H1 (cell line): ENCODE measurements around the gene EZH1. TPM values are rescaled to one million over a fixed set of nuclear protein-coding genes. Genes with fewer than 3 reads are reported as not detected.
"Not testable (repeated sequence)": the region's sequence is repeated elsewhere in the genome, so short reads cannot be mapped to it uniquely, and the experiment has no call there.

Source experiments
- CTCF ChIA-PET: fragments of 300-600 bp; sonication (Branson Sonifier 250); formaldehyde crosslinking; loops from one replicate; lab custom pipeline; 2021; ENCODE audit not compliant: partially characterized antibody; lab: Charles Lee
- POLR2A ChIA-PET: fragments of 300-600 bp; sonication (Branson Sonifier 250); formaldehyde crosslinking; loops from one replicate; lab custom pipeline; 2021; ENCODE audit warnings: inconsistent platforms; ENCODE audit not compliant: partially characterized antibody; lab: Charles Lee
- DNase-seq, 2 experiments: peaks; one replicate each; pipeline versions ENCODE4 v3.0.0 to v3.0.0-alpha.2; 2010 to 2022; ENCODE audit warnings: low spot score in 2 of 2, low read depth in 1 of 2, mixed read lengths in 1 of 2
- FAIRE-seq: peaks from 2 replicates; lab custom pipeline; 2011; peaks lifted over from hg19 to GRCh38; lab: Jason Lieb, UNC
- H2AFZ ChIP-seq: 2 replicates; pipeline ENCODE4 v1.8.1; 2012; ENCODE audit warnings: low read length, inconsistent platforms
- H2AK5ac ChIP-seq: 2 replicates; pipeline ENCODE4 v1.6.1; 2013; ENCODE audit warnings: low read depth, low read length
- H2BK120ac ChIP-seq: replicated peaks from 2 replicates; pipeline ENCODE3; 2013; ENCODE audit warnings: low read depth, low read length, inconsistent platforms
- H2BK12ac ChIP-seq: 2 replicates; pipeline ENCODE4 v1.6.1; 2013; ENCODE audit warnings: low read depth, low read length
- H2BK15ac ChIP-seq: 2 replicates; pipeline ENCODE4 v1.6.1; 2013; ENCODE audit warnings: low read length
- H2BK20ac ChIP-seq: 2 replicates; pipeline ENCODE4 v1.6.1; 2013; ENCODE audit warnings: low read length
- H2BK5ac ChIP-seq: 2 replicates; pipeline ENCODE4 v1.6.1; 2013; ENCODE audit warnings: low read depth, low read length
- H3K14ac ChIP-seq: 2 replicates; pipeline ENCODE4 v1.6.1; 2013; ENCODE audit warnings: inconsistent platforms; ENCODE audit not compliant: insufficient read length
- H3K18ac ChIP-seq: 2 replicates; pipeline ENCODE4 v1.6.1; 2013; ENCODE audit warnings: low read length; ENCODE audit errors: extremely low read depth
- H3K23ac ChIP-seq: 2 replicates; pipeline ENCODE4 v1.6.1; 2013; ENCODE audit warnings: inconsistent platforms; ENCODE audit not compliant: insufficient read length
- H3K23me2 ChIP-seq: 2 replicates; pipeline ENCODE4 v1.6.1; 2013; ENCODE audit warnings: low read depth, low read length
- H3K27ac ChIP-seq: 2 replicates; pipeline ENCODE4 v1.6.1; 2011; ENCODE audit warnings: low read depth, low read length, inconsistent platforms
- H3K27me3 ChIP-seq, 4 experiments: replicated peaks in 1 of 4; 1 replicate in 1 of 4; 2 replicates in 3 of 4; pipeline versions ENCODE4 v1.6.1 to v1.8.1; 2011 to 2013; ENCODE audit warnings: low read length in 3 of 4, mild to moderate bottlenecking in 3 of 4, inconsistent platforms in 2 of 4, mixed read lengths in 2 of 4, moderate library complexity in 1 of 4; ENCODE audit not compliant: control insufficient read depth in 3 of 4, insufficient read depth in 3 of 4; ENCODE audit errors: extremely low read depth in 1 of 4
- H3K36me3 ChIP-seq, 4 experiments: 2 replicates each; pipeline versions ENCODE4 v1.6.1 to v1.8.1; 2011 to 2013; ENCODE audit warnings: mild to moderate bottlenecking in 4 of 4, low read length in 3 of 4, moderate library complexity in 2 of 4, control low read depth in 1 of 4, inconsistent platforms in 1 of 4; ENCODE audit not compliant: insufficient read depth in 4 of 4, control insufficient read depth in 2 of 4
- H3K4ac ChIP-seq: replicated peaks from 2 replicates; pipeline ENCODE3; 2013; ENCODE audit warnings: low read length, low read depth, mixed read lengths, inconsistent platforms; ENCODE audit not compliant: insufficient read length
- H3K4me1 ChIP-seq, 4 experiments: replicated peaks in 1 of 4; 1 replicate in 1 of 4; 2 replicates in 3 of 4; pipeline versions ENCODE4 v1.6.1 to v1.8.1; 2011 to 2013; ENCODE audit warnings: low read length in 3 of 4, inconsistent platforms in 2 of 4, mixed read lengths in 1 of 4; ENCODE audit not compliant: insufficient read depth in 4 of 4, control insufficient read depth in 3 of 4
- H3K4me2 ChIP-seq, 2 experiments: 2 replicates each; pipeline versions ENCODE4 v1.6.1 to v1.8.1; 2011 to 2013; ENCODE audit warnings: low read depth in 2 of 2, low read length in 2 of 2, control low read depth in 1 of 2, inconsistent platforms in 1 of 2, mild to moderate bottlenecking in 1 of 2; ENCODE audit not compliant: insufficient read depth in 1 of 2
- H3K4me3 ChIP-seq, 4 experiments: fragments of 200-600, 300-600 bp in 1 of 4; sonication (generic), shearing (Covaris generic), sonication (Bioruptor Twin) in 1 of 4; 2 replicates each; pipeline versions ENCODE4 v1.5.1 to v1.8.1; 2011 to 2016; ENCODE audit warnings: low read length in 4 of 4, low read depth in 3 of 4, control low read depth in 2 of 4, inconsistent platforms in 2 of 4, mild to moderate bottlenecking in 2 of 4, mixed read lengths in 1 of 4, moderate library complexity in 1 of 4; ENCODE audit not compliant: insufficient read depth in 2 of 4; ENCODE audit errors: extremely low read depth in 1 of 4
- H3K56ac ChIP-seq: replicated peaks from 2 replicates; pipeline ENCODE3; 2013; ENCODE audit warnings: low read depth, mild to moderate bottlenecking, mixed read lengths, low read length, inconsistent platforms; ENCODE audit not compliant: insufficient read length
- H3K79me1 ChIP-seq: 2 replicates; pipeline ENCODE4 v1.6.1; 2013; ENCODE audit warnings: low read depth, low read length, control low read depth
- H3K79me2 ChIP-seq, 2 experiments: 2 replicates each; pipeline versions ENCODE4 v1.6.1 to v1.8.1; 2012 to 2013; ENCODE audit warnings: low read length in 2 of 2, mild to moderate bottlenecking in 2 of 2, inconsistent platforms in 1 of 2; ENCODE audit not compliant: insufficient read depth in 2 of 2, control insufficient read depth in 1 of 2
- H3K9ac ChIP-seq, 4 experiments: replicated peaks in 1 of 4; 1 replicate in 1 of 4; 2 replicates in 3 of 4; pipeline versions ENCODE4 v1.6.1 to v1.8.1; 2011 to 2013; ENCODE audit warnings: low read depth in 3 of 4, low read length in 3 of 4, control low read depth in 2 of 4, mild to moderate bottlenecking in 2 of 4, moderate library complexity in 2 of 4, inconsistent platforms in 1 of 4; ENCODE audit errors: extremely low read depth in 1 of 4
- H3K9me3 ChIP-seq, 2 experiments: 2 replicates each; pipeline versions ENCODE4 v1.6.1 to v1.8.1; 2012 to 2013; ENCODE audit warnings: mild to moderate bottlenecking in 2 of 2, moderate library complexity in 2 of 2, control low read depth in 1 of 2, inconsistent platforms in 1 of 2, low read depth in 1 of 2, low read length in 1 of 2, mixed read lengths in 1 of 2; ENCODE audit not compliant: insufficient read depth in 2 of 2
- H4K20me1 ChIP-seq, 2 experiments: replicated peaks in 1 of 2; 2 replicates each; pipeline versions ENCODE3 to v1.8.1; 2011 to 2013; ENCODE audit warnings: inconsistent platforms in 2 of 2, low read length in 2 of 2, mild to moderate bottlenecking in 1 of 2; ENCODE audit not compliant: insufficient read depth in 2 of 2, control insufficient read depth in 1 of 2
- H4K5ac ChIP-seq: 2 replicates; pipeline ENCODE4 v1.6.1; 2013; ENCODE audit warnings: low read length, low read depth, mixed read lengths, inconsistent platforms; ENCODE audit not compliant: insufficient read length
- H4K8ac ChIP-seq: 2 replicates; pipeline ENCODE4 v1.8.0; 2013; ENCODE audit warnings: mild to moderate bottlenecking, moderate library complexity, low read length, inconsistent platforms; ENCODE audit not compliant: insufficient read depth; ENCODE audit errors: extremely low read depth
- H4K91ac ChIP-seq: replicated peaks from 2 replicates; pipeline ENCODE3; 2013; ENCODE audit warnings: low read length, mixed read lengths, inconsistent platforms; ENCODE audit not compliant: insufficient read length
- WGBS, 2 experiments: shearing (Covaris generic) in 1 of 2; methylation state at CpG; one replicate each; pipeline versions ENCODE4 v1.1.6 to v1.1.7; 2013 to 2015; ENCODE audit warnings: low lambda C conversion rate in 2 of 2, mixed read lengths in 2 of 2, inconsistent platforms in 1 of 2, low coverage in 1 of 2, missing lambda C conversion rate in 1 of 2; ENCODE audit not compliant: insufficient replicate concordance in 2 of 2, insufficient coverage in 1 of 2, insufficient read length in 1 of 2; ENCODE audit errors: extremely low coverage in 1 of 2, missing lambda C conversion rate in 1 of 2; 5-methylcytosine and 5-hydroxymethylcytosine counted together
- polyA plus RNA-seq, 7 experiments: library from polyadenylated mRNA; depleted of rRNA in 3 of 7; stranded (reverse) in 5 of 7; unstranded in 2 of 7; fragments of >200 nt in 5 of 7; fragments of 200-250 nt in 2 of 7; gene quantifications; 1 replicate in 5 of 7; 2 replicates in 1 of 7; 4 replicates in 1 of 7; pipeline versions ENCODE4 v1.2.1 to v1.2.3, GENCODE V29; 2011 to 2013; ENCODE audit warnings: missing spikeins in 2 of 7, mixed read lengths in 2 of 7
- total RNA-seq: library from RNA; stranded (reverse); fragmentation: NEBNext Ultra II Directional; extraction: Animal tissue kit (Norgen Biotek cat#: 25700); gene quantifications from 2 replicates; pipeline ENCODE4 v1.2.1, GENCODE V29; 2021

EZH1 gene
- total and polyA plus RNA-seq, 2 of the 8 experiments (the other 6 are each of a cell fraction or from before 2014, with no cell fraction given), result 17.4 to 20.8 TPM

GRCh38 chr17:42742916-42743315 lies 1.9 kb downstream of the EZH1 start:
- H3K9me3 ChIP-seq, H3K23ac ChIP-seq, H3K18ac ChIP-seq, H3K4ac ChIP-seq, H3K4me3 ChIP-seq, H3K9ac ChIP-seq, H4K20me1 ChIP-seq, H4K8ac ChIP-seq, H2BK20ac ChIP-seq, H3K4me1 ChIP-seq, H2AFZ ChIP-seq, H3K23me2 ChIP-seq, H3K27ac ChIP-seq, H2BK5ac ChIP-seq, H3K4me2 ChIP-seq, FAIRE-seq, H3K36me3 ChIP-seq, H4K5ac ChIP-seq, H3K79me1 ChIP-seq, H3K56ac ChIP-seq, H2BK120ac ChIP-seq, H4K91ac ChIP-seq, H2AK5ac ChIP-seq, H3K14ac ChIP-seq, H2BK15ac ChIP-seq, H2BK12ac ChIP-seq, DNase-seq: not testable (repeated sequence)
- H3K79me2 ChIP-seq, result peaks cover 0 to 12% of the 10 kb centered on the region in 2 experiments; a peak in 3 of 4 replicates
- ChIA-PET POLR2A (interaction anchor here (0.7 to 1.7 kb wide), 5 partner anchors 9 to 186 kb away, joined by 3 read pairs; no protein-coding TSS in a partner anchor), CTCF (interaction anchor here (0.6 to 1.6 kb wide), 7 partner anchors 11 to 143 kb away, joined by 3 to 6 read pairs (median 3); partner anchors contain the start of genes RAMP2 and VPS25)
- WGBS, 2 experiments, result 86% methylated on average over 11 of the region's 11 CpGs; no CpG with 5 or more reads in 1 of the 2 experiments
- peaks cover 9 to 14% (median 13%) of the 10 kb centered on the region in 4 experiments for H3K27me3 ChIP-seq
